ENCODE results near the gene CORO1C.
"Not testable (repeated sequence)": the region's sequence is repeated elsewhere in the genome, so short reads cannot be mapped to it uniquely, and the experiment has no call there.

CORO1C gene

GRCh38 chr12:108672054-108672453 is 59.3 kb downstream of the CORO1C start:
- DNase-seq (ENCODE audit: low read depth): no peak

- DNase-seq (ENCODE audit: low read depth): no peak
Observed at GRCh38 chr12:108671110-108671509, 60.2 kb downstream of the CORO1C start.

GRCh38 chr12:108670066-108670631 is 61.2 kb downstream of the CORO1C start:
- no peak for DNase-seq (ENCODE audit: low read depth)

- no peak for DNase-seq (ENCODE audit: low read depth)
Observed at GRCh38 chr12:108668542-108668941, 62.8 kb downstream of the CORO1C start.

GRCh38 chr12:108668063-108668462 is 63.3 kb downstream of the CORO1C start:
- DNase-seq (ENCODE audit: low read depth): no peak

GRCh38 chr12:108667349-108667748 is 64.0 kb downstream of the CORO1C start:
- no peak for DNase-seq (ENCODE audit: low read depth)

GRCh38 chr12:108666401-108666881 is 64.9 kb downstream of the CORO1C start:
- no peak for DNase-seq (ENCODE audit: low read depth)

GRCh38 chr12:108665608-108666202 is 65.6 kb downstream of the CORO1C start:
- no peak for DNase-seq (ENCODE audit: low read depth)

GRCh38 chr12:108664338-108665258 is 66.7 kb downstream of the CORO1C start:
- peak; percentile 77 for DNase-seq (ENCODE audit: low read depth)

- DNase-seq (ENCODE audit: low read depth): no peak
Observed at GRCh38 chr12:108663324-108664015, 67.8 kb downstream of the CORO1C start.

GRCh38 chr12:108658115-108658514 is 73.2 kb downstream of the CORO1C start:
- DNase-seq (ENCODE audit: low read depth): not testable (repeated sequence)

GRCh38 chr12:108657130-108657745 is 74.1 kb downstream of the CORO1C start:
- DNase-seq (ENCODE audit: low read depth): no peak

GRCh38 chr12:108656247-108656646 is 75.1 kb downstream of the CORO1C start:
- not testable (repeated sequence) for DNase-seq (ENCODE audit: low read depth)

GRCh38 chr12:108655812-108656175 is 75.5 kb downstream of the CORO1C start:
- DNase-seq (ENCODE audit: low read depth): not testable (repeated sequence)

GRCh38 chr12:108654622-108655021 is 76.7 kb downstream of the CORO1C start:
- DNase-seq (ENCODE audit: low read depth): not testable (repeated sequence)

GRCh38 chr12:108653922-108654321 is 77.4 kb downstream of the CORO1C start:
- no peak for DNase-seq (ENCODE audit: low read depth)

GRCh38 chr12:108653082-108653516 is 78.2 kb downstream of the CORO1C start:
- DNase-seq (ENCODE audit: low read depth): no peak

GRCh38 chr12:108650083-108650482 is 81.2 kb downstream of the CORO1C start:
- DNase-seq (ENCODE audit: low read depth): no peak

GRCh38 chr12:108649669-108650068 is 81.6 kb downstream of the CORO1C start:
- no peak for DNase-seq (ENCODE audit: low read depth)

GRCh38 chr12:108649126-108649525 is 82.2 kb downstream of the CORO1C start:
- DNase-seq (ENCODE audit: low read depth): no peak

- no peak for DNase-seq (ENCODE audit: low read depth)
Observed at GRCh38 chr12:108648371-108648770, 82.9 kb downstream of the CORO1C start.

Measured in activated T-cell treated with anti-CD3 and anti-CD28 coated beads for 48 hours (primary cell).